GM19193 (cell line): Measurements from ENCODE around the gene CORO2A.

ENCODE experiments used
- POLR2A ChIP-seq: IDR thresholded peaks from 4 replicates; pipeline ENCODE4 v1.6.1; 2011; ENCODE audit not compliant: insufficient read depth, insufficient read length; ENCODE audit errors: extremely low read depth

Gene CORO2A

DNA sequence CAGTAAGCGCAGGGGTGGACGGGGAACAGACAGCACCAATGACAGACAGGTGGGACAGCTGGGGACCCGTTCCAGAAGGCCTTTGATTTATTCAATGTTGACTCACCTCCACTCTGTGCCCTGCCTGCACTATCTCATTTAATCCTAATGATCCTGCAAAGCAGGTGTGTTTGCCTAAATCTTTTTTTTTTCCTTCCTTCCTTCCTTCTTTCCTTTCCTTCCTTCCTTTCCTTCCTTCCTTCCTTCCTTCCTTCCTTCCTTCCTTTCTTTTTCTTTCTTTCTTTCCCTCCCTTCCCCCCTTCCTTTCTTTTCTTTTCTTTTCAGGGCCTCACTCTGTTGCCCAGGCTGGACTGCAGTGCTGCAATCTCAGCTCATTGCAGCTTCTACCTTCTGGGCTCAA lies 17.1 kb upstream of the CORO2A start:
- TF ChIP-seq POLR2A: no peak

DNA sequence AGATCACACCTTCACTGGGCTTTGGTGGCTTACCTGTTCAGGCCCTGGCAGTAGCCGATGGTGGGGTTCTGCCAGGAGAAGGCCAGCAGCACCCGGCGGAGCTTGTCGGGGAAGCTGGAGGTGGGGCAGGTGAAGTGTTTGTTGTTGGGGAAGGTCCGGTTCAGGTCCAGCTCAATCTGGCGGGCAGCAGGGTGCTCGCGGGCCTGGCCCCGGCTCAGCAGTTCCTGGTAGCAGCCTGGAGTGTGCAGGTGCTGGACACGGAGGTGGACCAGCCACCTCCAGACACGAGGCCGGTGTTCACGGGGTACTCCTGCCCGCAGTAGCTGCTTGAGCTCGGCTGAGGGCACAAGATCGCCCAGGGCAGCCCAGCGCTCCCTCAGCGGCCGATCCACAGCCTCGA lies 16.2 kb upstream of the CORO2A start:
- no peak for TF ChIP-seq POLR2A

DNA sequence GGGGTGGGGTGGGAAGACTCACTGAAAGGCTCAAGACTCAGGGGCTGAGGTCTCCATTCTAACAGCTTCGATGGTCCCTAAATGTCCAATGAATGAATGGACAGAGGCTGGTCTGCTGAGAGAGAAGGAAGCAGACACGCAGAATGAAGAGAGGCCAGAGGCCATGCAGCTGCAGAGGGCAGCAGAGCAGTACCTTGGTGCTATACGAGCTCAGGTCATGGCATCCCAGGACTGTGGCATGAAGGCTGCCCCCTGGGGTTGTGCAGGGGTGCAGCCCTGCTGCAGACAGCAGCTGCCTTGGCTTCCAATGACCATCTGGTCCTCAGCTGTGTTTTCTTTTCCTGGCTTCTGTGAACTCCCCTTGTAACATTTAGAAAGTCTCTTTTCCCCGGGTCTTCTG lies 15.2 kb upstream of the CORO2A start:
- no peak for TF ChIP-seq POLR2A

DNA sequence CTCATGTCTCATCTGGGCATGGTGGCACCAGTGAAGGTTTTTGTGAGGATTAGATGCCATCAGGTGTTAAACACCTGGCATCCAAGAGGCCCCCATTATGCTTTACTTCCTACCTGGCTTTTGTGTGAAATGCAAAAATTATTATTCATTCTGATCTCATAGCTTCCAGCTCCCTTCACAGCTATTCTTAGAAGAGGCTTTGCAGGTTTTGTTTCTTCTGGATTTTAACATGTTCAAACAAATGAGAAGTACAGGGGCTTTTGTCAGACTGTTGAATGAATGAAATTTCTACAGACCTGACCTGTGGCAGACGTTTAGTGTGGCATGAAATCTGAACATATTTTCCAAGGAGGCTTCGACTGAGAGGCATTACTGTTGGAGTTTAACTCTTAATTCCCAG lies 14.3 kb upstream of the CORO2A start:
- no peak for TF ChIP-seq POLR2A

DNA sequence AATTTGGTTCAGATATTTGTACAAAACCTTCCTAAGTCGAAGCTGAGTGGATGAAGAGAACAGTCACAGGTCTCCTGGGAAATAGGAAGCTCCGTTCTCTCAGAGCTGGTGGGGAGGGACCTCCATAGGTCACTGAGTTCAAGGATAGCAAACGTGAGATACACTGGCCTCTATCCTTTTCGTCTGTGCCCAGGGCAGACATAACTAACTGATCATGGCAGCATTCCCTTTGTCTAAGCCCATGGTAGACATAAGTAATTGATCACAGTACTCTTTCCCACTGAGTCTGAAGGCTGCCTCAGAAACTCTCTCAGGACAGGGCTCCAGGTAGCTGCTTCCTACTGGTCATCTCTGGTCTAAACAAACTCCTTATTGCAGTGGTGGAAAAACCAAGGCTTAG lies 12.3 kb upstream of the CORO2A start:
- TF ChIP-seq POLR2A: no peak

DNA sequence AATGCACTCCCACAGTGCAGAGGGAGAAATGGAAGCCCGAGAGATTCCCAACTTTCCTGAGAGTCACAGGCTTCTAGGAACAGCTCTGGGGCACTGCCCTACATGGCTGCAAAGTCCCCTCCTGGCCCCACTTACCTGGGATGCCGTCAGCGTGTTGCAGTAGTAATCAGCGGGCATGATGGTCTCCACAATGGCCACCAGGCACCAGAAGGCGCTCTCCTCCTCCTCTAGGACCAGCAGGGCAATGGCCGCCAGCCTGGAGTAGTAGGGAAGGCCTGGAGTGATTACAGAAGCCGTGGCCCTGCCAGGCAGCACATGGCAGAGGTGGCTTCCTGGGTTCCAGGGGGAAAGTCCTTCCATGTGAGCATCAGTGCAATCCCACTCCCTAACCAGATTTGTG lies 10.7 kb upstream of the CORO2A start:
- TF ChIP-seq POLR2A: no peak

DNA sequence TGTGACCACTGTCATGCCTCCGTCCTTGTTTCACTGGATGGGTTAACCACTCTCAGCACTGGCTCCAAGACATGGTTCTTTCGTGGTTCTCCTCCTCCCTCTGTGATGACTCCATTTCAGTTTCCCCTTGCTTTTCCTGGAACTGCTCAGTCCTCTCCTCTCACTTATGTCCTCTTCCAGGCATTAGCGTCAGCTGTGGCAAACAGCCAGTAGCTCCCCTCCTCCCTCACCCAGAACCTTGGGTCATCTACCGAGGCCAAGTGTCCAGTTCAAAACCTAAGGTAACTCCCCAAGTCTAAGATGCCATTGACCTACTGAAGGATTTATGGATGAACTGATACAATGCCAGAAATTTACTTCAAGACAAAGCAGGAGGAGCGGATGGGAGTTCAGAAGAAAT lies 9.8 kb upstream of the CORO2A start:
- no peak for TF ChIP-seq POLR2A

DNA sequence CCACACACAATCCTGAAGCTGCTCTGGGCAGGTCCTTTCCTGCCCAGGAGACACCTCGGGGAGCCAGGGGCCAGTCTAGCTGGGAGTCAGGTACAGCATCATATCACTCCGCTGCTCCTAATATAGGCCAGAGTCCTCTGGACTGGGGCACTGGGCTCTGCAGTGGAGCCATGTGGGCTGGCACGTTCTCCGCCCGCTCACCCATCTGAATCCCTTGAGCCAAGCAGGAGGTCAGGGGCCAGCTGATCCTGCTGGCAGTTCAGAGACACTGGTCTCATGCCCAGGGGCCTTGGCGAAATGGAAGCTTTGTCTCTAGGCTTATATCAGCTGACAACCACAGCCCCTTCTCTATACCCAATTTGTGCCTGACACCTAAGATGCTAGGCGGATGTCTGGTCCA lies 9.3 kb upstream of the CORO2A start:
- TF ChIP-seq POLR2A: no peak

DNA sequence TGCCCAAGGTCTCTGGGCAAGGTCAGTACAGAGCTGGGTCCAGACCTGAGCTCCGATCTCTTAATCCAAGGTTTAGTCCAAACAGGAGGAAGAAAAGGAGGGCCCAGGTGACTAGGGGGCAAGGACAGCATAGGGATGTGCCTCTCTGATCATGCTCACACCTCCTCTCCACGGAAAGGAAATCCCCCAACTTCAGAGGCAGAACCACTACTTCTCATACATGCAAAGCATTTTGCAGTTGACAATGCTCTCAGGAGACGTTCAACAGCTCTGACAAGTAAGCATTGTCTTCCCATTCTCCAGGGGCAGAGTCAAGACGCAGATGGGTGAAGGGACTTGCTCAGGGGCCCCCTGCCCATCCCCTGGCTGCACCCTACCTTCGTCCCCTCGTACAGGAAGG lies 8.7 kb upstream of the CORO2A start:
- no peak for TF ChIP-seq POLR2A

DNA sequence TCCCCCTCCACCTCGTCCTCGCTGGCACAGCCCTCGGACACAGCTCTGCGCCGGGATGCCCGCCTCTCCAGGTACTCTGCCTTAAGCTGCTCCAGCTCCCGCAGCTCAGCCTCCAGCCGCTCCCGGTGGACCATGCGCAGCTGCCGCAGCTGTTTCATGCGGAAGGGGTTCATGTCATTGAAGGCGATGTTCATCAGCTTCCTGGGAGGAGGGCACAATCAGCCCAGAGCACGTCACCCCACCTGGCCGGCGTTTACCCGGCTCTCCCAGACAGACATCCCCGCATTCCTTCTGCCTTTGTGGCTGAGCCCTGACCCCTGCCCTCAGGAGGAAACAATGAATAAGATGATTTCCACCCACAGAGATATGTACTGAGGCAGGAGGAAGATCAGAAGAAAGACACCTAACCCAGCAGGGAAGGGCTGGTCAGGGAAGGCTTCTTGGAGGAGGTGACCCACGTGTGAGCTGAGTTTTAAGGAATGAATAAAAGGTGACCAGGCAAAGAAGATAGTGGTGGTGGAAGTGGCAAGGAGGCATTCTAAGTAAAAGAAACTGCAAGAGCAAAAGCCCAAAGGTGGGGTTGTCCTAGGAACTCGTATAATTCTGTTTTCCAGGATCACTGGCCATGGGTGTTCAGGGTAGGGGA lies 7.1 kb upstream of the CORO2A start:
- TF ChIP-seq POLR2A: no peak

DNA sequence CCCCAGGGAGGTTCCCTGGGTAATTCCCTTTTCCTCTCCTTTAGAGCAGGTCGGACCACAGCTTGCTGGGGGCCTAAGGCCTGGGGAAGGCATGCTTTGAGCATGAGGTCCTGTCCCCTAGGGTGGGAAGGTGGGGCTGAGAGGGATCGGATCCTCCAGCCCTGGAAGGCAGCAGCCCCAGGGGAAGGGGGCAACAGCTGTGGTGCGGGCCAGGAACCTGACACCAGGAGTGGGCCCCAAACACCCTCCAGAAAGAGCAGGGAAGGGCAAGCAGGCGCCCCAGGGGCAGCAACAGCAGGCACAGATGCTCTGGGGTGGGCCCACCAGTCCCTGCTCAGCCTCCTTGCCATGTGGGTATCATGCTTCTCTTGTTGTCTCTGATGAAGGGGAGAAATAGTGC lies 3.2 kb upstream of the CORO2A start:
- TF ChIP-seq POLR2A: no peak

DNA sequence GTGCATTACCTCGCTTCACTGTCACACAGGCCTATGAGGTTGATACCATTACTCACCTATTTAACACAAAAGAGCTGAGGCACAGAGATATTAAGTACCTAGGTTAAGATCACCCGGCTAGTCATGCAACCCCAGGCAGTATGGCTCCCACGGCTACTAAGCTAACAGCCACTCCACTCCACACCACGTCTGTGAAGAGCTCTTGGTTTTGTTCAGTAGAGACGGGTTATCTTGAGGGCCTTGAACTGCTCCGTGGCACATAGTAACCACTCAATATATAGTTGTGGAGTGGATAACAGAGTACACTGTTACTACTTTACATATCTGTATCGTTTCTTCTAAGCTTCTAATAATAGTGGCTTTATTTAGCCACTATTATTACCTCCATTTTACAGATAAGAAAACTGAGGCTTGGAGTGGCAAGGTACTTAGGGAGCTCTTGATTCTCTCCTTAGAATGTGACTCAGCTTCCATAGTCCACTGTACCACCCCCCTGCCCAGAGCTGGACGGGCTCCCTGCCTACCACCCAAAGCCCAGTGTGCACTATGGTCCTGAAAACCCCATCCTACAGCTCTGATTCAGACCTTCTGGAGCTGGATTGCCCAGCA lies 1.0 kb upstream of the CORO2A start:
- TF ChIP-seq POLR2A: no peak

DNA sequence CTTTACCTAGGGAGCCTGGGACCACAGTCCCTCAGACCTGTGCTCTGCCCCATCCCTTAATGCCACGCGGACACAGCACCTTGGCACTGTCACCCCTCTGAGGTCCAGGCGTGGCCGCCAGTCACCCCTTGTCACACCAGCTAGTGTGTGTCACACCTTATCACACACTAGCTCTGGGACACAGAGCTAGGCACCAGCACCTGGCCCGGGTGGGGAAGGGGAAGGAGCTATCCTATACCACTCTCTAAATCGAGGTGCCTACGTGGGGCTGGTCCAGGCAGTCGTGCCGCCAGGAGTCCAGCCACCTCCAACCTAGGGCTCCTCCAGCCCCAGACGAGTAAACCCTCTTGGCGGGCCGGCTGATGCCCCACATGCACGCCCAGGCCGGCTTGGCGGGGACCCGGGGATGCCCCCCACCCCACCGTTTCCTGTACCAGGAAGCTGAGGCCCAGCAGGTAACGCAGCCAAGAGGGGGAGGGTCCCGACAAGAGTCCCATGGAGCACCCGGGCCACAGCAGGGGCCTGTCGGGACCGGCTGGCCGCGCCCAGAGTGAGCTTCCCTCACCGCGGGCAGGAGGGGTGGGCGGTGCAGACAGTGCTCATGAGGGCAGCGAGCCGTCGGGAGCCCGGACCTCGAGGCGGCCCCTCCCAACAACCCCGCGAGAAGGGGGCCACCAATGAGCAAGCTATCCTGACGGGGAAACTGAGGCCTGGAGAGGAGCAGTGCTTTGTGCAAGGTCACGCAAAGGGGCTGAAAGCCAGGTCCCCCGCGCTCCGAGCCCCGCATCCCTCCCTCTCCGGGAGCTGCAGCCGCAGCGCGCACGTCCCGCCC lies 550 bp downstream of the CORO2A start:
- TF ChIP-seq POLR2A: no peak

DNA sequence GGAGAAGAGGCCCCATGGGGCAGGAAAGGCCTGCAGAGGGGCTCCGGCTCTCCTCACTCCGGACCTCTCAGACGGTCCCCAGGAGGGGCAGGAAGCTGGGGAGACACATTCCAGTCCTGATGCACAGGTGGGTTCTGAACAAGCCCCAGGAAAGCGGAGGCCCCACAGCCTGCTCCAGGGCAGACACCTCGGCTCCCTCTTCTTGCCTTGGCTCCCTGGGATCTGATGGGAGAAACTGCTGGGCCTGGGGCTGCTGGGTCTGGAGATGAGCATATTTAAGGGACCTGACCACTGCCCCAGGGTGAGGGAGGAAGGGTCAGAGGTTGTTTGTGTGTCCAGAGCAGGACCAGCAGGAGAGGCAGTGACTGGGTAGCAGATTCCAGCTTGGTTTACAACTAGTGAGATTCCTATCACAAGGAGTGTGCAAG lies 1.2 kb downstream of the CORO2A start:
- no peak for TF ChIP-seq POLR2A

DNA sequence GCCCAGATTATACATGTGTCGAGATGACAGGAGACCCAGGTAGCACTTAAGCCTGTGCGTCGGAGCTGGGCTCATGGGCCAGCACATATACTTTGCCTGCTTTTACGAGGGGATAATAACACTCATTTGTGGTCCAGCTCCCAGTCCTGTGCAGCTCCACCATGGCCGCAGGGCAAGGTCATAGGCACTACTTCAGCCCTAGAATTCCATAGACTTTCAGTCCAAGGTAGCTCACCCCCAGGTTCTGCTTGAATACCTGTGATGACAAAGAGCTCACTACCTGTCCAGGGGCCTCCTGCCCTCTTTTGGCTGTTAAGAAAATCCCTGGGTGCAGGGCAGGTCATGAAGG lies 1.7 kb downstream of the CORO2A start:
- no peak for TF ChIP-seq POLR2A

DNA sequence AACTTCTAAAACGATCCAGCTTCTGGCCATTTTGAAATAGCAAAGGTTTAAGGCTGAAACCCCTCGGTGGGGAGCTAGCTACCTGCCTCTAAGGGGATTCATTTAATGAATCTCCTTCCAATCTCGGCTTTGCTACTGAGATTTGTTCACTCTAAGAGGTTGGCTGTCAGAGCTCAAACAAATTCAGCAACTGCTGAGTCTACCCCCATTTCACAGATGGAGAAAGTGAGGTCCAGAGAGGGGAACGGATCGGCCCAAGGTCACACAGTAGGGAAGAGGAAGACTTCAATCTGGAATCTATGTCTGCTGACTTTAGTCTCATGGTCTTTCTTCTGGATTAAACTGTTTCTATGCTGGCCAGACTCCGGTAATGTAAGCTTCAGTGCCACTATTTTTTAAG lies 3.0 kb downstream of the CORO2A start:
- no peak for TF ChIP-seq POLR2A

DNA sequence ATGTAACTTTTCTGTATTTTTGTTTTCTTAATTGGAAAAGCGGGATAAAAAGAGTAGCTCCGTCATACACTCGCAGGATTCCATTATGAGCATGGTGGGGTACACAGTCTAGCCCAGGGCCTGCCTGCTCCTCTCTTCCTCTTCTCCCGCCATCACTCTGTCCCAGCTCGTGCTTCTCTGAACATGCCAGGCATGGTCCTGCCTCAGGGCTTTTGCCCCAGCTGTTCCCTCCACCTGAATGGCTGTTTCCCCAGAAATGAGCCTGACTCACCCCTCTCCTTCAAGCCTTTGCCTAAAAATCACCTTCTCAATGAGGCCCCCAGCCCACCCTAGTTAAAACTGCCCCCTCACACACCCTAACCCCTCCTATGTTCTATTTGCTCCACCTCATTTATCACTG lies 4.5 kb downstream of the CORO2A start:
- no peak for TF ChIP-seq POLR2A

DNA sequence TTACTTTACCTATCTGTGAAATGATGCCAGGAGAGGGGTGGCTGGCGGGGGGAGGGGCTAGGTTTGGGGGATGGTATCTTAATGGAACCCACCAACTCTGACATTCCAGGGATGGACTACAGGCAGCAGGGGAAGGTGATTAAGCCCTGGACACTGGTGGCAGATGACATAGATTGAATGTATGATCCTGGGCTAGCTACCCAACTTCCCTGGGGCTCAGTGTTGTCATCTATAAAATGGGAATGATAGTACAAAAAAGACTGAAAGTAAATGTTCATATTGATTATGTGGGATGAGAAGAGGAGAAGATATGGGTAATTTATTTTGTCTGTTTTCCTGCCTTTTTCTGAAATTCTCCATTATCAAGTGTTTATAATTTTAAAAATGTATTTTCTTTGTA lies 6.2 kb downstream of the CORO2A start:
- no peak for TF ChIP-seq POLR2A
